ENCODE measurements around the gene HECTD2. TPM values are rescaled to one million over a fixed set of nuclear protein-coding genes. Genes with fewer than 3 reads are reported as not detected.

HECTD2 gene
- polyA plus RNA-seq, 1 donor from 2014 or later = 2.6 TPM

- H3K4me3 Mint-ChIP-seq = no peak overlapping the region
- H3K4me1 Mint-ChIP-seq = peaks cover 0 to 3% (median 2%) of the 10 kb centered on the region in 3 donors
- no peak overlapping the region for H3K27ac Mint-ChIP-seq
- peaks cover 4% of the 10 kb centered on the region for H3K36me3 Mint-ChIP-seq
- H3K9me3 Mint-ChIP-seq = no peaks in the 10 kb centered on the region
- H3K27me3 Mint-ChIP-seq = peaks cover 8% of the 10 kb centered on the region
These were observed 18.2 kb upstream of the HECTD2 start for GRCh38 chr10:91391920-91392319.

DNA sequence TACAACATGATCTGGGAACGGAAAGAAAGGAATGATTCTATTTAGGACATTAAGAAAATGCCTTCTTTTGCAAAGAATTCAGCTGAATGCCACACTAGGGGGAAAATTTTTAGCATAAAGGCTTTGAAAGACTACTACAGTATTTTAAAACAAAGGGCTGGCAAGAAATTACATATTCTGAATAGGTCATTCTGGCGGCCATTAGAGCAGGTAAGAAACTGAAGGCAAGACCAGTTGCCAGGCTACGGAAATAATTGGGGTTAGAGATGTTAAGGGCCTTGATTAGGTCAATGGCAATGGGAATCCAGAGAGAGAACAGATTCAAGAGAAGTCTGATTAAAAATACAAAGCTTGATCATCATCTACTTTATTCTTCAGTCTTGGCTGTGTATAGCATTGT lies 3.8 kb upstream of the HECTD2 start:
- Mint-ChIP-seq H3K27ac (no peak overlapping the region), H3K4me3 (peak overlapping the region in 1 of 4 donors; percentile 81), H3K9me3 (no peaks in the 10 kb centered on the region), H3K27me3 (no peaks in the 10 kb centered on the region), H3K4me1 (peaks cover 5 to 12% (median 6%) of the 10 kb centered on the region in 3 donors), H3K36me3 (no peaks in the 10 kb centered on the region)

DNA sequence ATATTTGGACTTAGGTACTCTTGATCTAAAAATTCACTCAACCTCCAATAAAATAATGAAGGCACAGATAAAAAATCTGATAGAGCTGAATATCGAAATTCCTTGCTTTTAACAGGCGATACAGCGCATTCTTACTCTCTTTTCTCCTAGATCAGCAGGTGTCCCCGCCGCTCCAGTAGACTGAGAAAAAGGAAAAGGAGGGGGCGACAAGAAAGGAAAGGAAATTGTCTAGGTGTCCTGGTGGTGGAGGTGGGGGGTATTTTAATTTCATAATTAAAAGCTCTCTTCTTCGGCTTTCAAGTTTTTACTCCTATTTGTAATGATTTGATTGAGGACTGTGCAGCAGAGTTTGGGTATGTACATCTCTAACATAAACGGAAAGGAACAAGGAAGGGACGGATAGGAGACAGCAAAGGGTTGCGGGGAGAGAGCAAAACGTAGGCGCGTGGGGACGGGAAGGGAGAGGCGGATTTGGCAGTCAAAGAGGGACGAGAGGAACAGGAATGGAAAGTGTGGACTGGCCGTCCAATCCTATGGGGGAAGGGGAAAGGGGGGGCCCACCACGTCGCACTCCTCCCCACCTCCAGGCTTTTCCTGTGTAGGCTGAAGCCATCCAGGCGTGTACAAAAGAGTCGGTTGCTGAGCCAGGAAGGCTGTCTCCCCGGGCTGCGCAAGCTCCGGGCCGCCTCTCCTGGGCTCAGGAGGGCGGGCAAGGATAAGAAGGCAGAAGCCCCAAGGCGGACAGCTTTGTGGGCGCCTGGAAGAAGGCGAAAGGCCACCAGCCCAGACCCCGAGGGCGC lies 875 bp upstream of the HECTD2 start:
- Mint-ChIP-seq H3K36me3 (no peaks in the 10 kb centered on the region), H3K27me3 (no peaks in the 10 kb centered on the region), H3K27ac (peak overlapping the region; percentile 93 to 96 (median 95)), H3K4me1 (peaks cover 5 to 12% (median 6%) of the 10 kb centered on the region in 3 donors), H3K4me3 (peak overlapping the region; percentile 89 to 95 (median 90)), H3K9me3 (no peaks in the 10 kb centered on the region)

DNA sequence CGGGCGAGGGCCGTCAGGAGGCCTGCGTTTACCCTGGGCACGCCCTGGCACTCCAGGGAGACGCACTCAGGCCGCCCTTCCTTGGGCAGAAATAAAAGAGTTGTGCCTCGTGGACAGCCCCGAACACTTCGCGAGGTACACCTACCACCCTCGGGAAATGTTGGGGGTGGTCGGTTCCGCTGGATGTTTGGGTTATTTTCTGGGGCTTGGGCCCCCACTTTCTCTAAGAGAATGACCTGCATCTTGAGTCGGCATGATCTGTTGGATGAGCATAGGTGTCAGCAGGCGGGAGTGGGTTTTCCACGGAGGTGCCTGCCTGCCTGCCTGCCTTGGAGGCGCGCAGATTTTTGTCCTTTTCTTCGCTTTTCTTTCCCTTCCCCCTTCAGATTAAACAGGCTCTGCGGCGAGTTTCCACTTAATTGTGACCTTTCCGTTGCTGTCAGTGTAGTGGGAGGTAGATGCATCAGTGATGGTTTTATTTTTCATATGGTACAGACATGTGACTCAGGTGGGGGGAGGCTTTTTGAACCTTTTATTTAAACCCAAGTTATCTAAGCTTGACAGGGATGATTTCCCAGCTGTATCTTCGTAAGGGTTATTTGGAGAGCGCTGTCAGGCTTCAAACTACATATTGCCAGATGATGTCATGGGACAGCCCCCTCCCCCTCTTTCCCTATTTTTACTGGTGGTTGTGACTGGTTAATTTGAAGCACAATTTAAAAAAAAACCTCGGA lies 661 bp downstream of the HECTD2 start:
- Mint-ChIP-seq H3K36me3 (no peaks in the 10 kb centered on the region), H3K9me3 (no peaks in the 10 kb centered on the region), H3K27ac (peak overlapping the region; percentile 57 to 95 (median 61)), H3K4me1 (peaks cover 5 to 12% (median 6%) of the 10 kb centered on the region in 3 donors), H3K4me3 (peak overlapping the region; percentile 87 to 96 (median 92)), H3K27me3 (no peaks in the 10 kb centered on the region)

GRCh38 chr10:91411621-91412020 lies 1.5 kb downstream of the HECTD2 start:
- no peaks in the 10 kb centered on the region for H3K36me3 Mint-ChIP-seq
- H3K4me1 Mint-ChIP-seq = peaks cover 5 to 12% (median 6%) of the 10 kb centered on the region in 3 donors
- H3K9me3 Mint-ChIP-seq = no peaks in the 10 kb centered on the region
- H3K27ac Mint-ChIP-seq = peak overlapping the region in 2 of 3 donors; percentile 57 to 84
- H3K4me3 Mint-ChIP-seq = peak overlapping the region; percentile 51 to 90 (median 78)
- H3K27me3 Mint-ChIP-seq = no peaks in the 10 kb centered on the region

DNA sequence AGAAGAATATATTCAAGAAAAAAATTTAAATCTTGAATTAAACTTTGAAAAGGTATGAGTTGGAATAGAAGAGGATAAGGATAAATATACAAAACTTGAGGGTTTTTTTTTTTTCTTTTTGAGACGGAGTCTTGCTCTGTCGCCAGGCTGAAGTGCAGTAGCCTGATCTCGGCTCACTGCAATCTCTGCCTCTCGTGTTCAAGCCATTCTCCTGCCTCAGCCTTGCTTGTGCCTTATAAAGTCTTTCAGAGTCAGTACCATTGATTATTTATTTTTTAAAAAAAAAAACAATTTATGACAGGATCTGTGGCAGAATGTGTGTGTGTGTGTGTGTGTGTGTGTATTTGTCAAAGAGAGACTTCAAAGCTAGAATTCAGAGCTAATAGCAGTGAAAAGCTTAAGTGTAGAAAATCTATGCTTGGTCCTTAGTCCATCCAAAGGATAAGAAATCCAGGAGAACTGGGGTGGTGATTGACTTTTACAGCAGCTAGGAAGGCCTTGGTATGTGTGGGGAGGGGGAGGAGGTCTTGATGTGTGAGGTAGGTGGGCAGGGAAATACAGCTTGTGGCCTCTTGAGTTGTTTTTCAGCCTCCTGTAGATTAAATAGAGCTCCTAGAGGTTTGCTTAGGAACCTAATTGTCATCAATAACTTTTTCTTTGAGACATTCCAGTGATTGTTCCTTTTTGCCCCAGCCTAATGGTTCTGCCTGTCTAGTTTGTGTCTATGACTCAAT lies 2.4 kb downstream of the HECTD2 start:
- Mint-ChIP-seq H3K4me3 (peak overlapping the region in 1 of 4 donors; percentile 90), H3K27me3 (no peaks in the 10 kb centered on the region), H3K27ac (peak overlapping the region in 1 of 3 donors; percentile 65), H3K4me1 (peaks cover 5 to 12% (median 6%) of the 10 kb centered on the region in 3 donors), H3K36me3 (no peaks in the 10 kb centered on the region), H3K9me3 (no peaks in the 10 kb centered on the region)

GRCh38 chr10:91415816-91416215 lies 5.7 kb downstream of the HECTD2 start:
- Mint-ChIP-seq H3K9me3 (no peaks in the 10 kb centered on the region), H3K4me1 (peaks cover 3 to 4% (median 3%) of the 10 kb centered on the region in 3 donors), H3K27ac (no peak overlapping the region), H3K27me3 (no peaks in the 10 kb centered on the region), H3K36me3 (no peaks in the 10 kb centered on the region), H3K4me3 (no peak overlapping the region)

GRCh38 chr10:91416339-91416855 lies 6.3 kb downstream of the HECTD2 start:
- Mint-ChIP-seq H3K9me3 (no peaks in the 10 kb centered on the region), H3K36me3 (no peaks in the 10 kb centered on the region), H3K27ac (peak overlapping the region in 1 of 3 donors; percentile 18), H3K27me3 (no peaks in the 10 kb centered on the region), H3K4me1 (peaks cover 0 to 4% (median 2%) of the 10 kb centered on the region in 3 donors), H3K4me3 (no peak overlapping the region)

GRCh38 chr10:91418416-91418815 lies 8.3 kb downstream of the HECTD2 start:
- H3K9me3 Mint-ChIP-seq = no peaks in the 10 kb centered on the region
- H3K4me1 Mint-ChIP-seq = peaks cover 0 to 4% (median 2%) of the 10 kb centered on the region in 3 donors
- no peak overlapping the region for H3K27ac Mint-ChIP-seq
- no peaks in the 10 kb centered on the region for H3K27me3 Mint-ChIP-seq
- H3K4me3 Mint-ChIP-seq = no peak overlapping the region
- no peaks in the 10 kb centered on the region for H3K36me3 Mint-ChIP-seq

- H3K27ac Mint-ChIP-seq = no peak overlapping the region
- H3K9me3 Mint-ChIP-seq = no peaks in the 10 kb centered on the region
- no peaks in the 10 kb centered on the region for H3K36me3 Mint-ChIP-seq
- H3K4me3 Mint-ChIP-seq = no peak overlapping the region
- peaks cover 0 to 7% (median 2%) of the 10 kb centered on the region in 3 donors for H3K4me1 Mint-ChIP-seq
- no peaks in the 10 kb centered on the region for H3K27me3 Mint-ChIP-seq
These were observed 10.7 kb downstream of the HECTD2 start for GRCh38 chr10:91420868-91421267.

GRCh38 chr10:91422915-91423314 lies 12.8 kb downstream of the HECTD2 start:
- H3K4me1 Mint-ChIP-seq = peaks cover 0 to 7% (median 2%) of the 10 kb centered on the region in 3 donors
- H3K36me3 Mint-ChIP-seq = no peaks in the 10 kb centered on the region
- no peak overlapping the region for H3K4me3 Mint-ChIP-seq
- no peaks in the 10 kb centered on the region for H3K27me3 Mint-ChIP-seq
- no peak overlapping the region for H3K27ac Mint-ChIP-seq
- no peaks in the 10 kb centered on the region for H3K9me3 Mint-ChIP-seq

DNA sequence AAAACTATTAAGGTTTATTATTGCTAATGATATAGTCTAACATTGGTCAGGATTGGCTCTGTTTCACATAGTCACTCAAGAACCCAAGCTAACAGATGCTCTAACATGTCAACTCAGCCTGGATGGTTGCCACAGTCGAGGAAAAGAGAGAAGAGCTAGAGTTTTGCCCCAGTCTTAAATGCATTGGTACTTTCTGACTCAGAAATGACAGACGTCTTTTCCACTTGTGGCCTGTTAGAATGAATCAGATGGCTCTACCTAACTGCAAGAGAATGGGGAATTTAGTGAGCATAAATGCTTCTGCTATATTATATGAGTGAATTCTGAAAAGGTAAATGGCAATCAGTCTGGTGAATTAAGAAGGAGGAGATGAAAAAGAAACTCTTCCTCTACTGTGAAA lies 13.9 kb downstream of the HECTD2 start:
- no peaks in the 10 kb centered on the region for H3K27me3 Mint-ChIP-seq
- no peak overlapping the region for H3K27ac Mint-ChIP-seq
- H3K9me3 Mint-ChIP-seq = no peaks in the 10 kb centered on the region
- no peaks in the 10 kb centered on the region for H3K36me3 Mint-ChIP-seq
- H3K4me1 Mint-ChIP-seq = peaks cover 0 to 7% (median 2%) of the 10 kb centered on the region in 3 donors
- no peak overlapping the region for H3K4me3 Mint-ChIP-seq

DNA sequence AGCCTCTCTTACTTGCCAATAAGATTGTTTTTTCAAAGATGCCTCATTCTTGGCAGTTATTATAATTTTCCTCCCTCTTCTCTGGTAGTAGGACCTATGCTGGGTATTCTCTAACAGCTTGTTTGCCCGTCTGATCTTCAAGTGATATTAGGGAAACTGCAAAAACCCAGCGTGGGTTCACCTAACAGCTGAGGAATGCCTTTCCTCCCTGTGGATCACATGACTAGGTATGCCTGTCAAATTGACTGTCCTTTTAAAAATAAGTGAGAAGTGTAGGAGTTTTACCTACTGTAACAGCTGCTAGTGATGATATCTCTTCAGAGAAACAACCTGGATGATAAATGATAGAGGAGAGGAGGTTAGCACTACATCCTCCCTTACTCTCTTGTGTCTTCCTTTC lies 22.0 kb downstream of the HECTD2 start:
- H3K4me1 Mint-ChIP-seq = peaks cover 0 to 5% (median 3%) of the 10 kb centered on the region in 3 donors
- H3K27ac Mint-ChIP-seq = no peak overlapping the region
- no peaks in the 10 kb centered on the region for H3K27me3 Mint-ChIP-seq
- H3K4me3 Mint-ChIP-seq = no peak overlapping the region
- H3K9me3 Mint-ChIP-seq = no peaks in the 10 kb centered on the region
- H3K36me3 Mint-ChIP-seq = peaks cover 10% of the 10 kb centered on the region

- Mint-ChIP-seq H3K4me1 (peaks cover 0 to 5% (median 3%) of the 10 kb centered on the region in 3 donors), H3K9me3 (peaks cover 0 to under 1% (median 0%) of the 10 kb centered on the region in 3 donors), H3K27me3 (no peaks in the 10 kb centered on the region)
These were observed 23.5 kb downstream of the HECTD2 start for GRCh38 chr10:91433620-91434019.

More at GRCh38 chr10:91433620-91434019, 23.5 kb downstream of the HECTD2 start:
- Mint-ChIP-seq H3K27ac (no peak overlapping the region), H3K4me3 (no peak overlapping the region), H3K36me3 (peaks cover 11% of the 10 kb centered on the region)
